HG02852 (cell line): ENCODE results near the gene HUNK.
"Not testable (repeated sequence)": the region's sequence is repeated elsewhere in the genome, so short reads cannot be mapped to it uniquely, and the experiment has no call there.

Source experiments
- ATAC-seq: cut with Tn5 transposase; IDR thresholded peaks from one replicate; pipeline ENCODE4 v1.9.1; 2021; ENCODE audit warnings: mild to moderate bottlenecking, moderate library complexity; ENCODE audit not compliant: unreplicated experiment

Gene HUNK

GRCh38 chr21:31918250-31918775 lies 45.5 kb downstream of the HUNK start:
- no peak for ATAC-seq

DNA sequence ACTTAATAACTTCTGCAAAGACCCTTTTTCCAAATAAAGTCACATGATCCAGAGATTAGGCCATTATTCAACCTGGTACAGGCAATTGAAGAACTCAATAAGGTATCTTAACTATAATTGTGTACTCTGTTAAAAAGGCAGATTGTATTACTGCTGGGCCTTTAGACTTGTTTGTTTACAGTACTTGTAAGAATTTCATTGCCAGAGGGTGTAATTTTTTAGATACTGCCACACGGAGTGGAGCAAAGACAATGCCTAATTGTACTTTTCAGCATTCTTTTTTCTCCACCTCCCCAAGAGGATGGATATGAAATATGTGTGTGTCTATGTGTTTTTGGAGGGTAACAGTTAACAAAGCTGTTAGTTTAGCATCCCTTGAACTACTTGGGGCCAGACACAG lies 47.5 kb downstream of the HUNK start:
- no peak for ATAC-seq

GRCh38 chr21:31921079-31921478 lies 48.3 kb downstream of the HUNK start:
- no peak for ATAC-seq

DNA sequence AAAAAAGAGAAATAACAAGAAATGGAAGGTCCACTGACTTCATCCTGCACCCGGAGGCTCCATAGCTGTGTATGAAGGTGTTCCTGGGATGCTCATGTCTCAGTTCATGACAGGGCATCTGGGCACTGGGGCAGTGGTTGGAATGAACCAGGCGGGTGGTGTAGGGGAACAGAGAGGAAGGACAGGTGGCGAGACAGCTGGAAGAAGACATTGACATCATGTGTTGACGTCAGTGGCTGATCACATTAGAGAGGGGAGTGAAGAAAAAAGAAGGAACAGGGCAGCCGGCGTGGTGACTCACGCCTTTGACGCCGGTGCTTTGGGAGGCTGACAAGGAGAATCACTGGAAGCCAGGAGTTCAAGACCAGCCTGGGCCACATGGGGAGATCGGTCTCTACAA lies 50.1 kb downstream of the HUNK start:
- ATAC-seq, result no peak

DNA sequence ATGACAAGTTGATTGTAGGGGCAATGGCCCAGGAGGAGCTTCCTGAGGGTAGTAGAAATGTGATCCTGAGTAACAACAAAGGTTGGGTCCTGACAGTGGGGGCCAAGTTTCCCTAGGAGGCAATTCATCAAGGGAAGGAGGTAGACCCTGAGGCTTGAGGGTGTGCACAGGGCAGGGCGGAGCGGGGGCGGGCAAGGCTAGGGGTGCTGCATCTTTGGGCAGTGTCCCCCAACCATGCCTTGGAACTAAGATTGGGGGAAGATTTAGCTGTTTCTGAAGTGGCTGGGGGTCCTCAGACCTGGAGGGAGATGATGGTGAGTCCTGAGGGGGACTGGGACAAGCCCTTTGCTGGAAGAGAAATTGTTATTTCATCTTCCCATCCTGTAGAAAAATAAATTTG lies 50.9 kb downstream of the HUNK start:
- ATAC-seq, result no peak

- ATAC-seq, result no peak
Measured at GRCh38 chr21:31924548-31924947, 51.7 kb downstream of the HUNK start.

DNA sequence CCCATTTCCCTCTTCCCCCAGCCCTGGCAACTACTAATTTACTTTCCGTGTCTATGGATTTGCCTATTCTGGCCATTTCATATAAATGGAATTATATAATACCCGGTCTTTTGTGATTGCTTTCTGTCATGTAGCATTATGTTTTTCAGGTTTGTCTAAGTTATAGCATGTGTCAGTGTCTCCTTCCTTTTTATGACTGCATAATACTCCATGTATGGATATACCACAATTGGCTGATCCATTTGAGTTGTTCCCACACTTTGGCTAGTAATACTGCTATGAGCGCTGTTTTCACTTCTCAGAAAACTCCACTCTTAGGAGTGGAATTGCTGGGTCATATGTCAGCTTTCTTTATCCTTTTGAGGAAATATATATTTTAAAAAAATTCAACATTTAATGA lies 53.7 kb downstream of the HUNK start:
- ATAC-seq, result no peak

GRCh38 chr21:31927689-31928353 lies 55.0 kb downstream of the HUNK start:
- no peak for ATAC-seq

GRCh38 chr21:31928656-31929055 lies 55.8 kb downstream of the HUNK start:
- no peak for ATAC-seq

DNA sequence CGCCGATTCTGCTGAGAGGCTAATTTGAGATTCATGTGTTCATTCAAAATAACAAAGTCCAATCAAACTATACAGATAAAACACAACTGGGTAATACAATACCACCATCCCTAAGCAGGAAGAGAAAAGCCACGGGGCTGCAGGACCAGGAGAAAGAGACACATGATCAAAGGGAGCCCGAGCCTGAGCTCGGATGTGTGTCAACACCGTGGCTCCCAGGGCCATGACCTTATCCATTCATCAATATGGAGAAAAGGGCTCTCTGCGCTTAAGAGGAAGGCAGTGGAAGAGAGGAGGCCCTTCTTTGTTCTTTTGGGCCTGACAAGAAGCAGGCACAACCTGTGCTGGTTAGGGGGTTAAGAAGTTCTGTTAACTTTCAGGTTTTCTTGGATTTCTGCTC lies 56.7 kb downstream of the HUNK start:
- no peak for ATAC-seq

DNA sequence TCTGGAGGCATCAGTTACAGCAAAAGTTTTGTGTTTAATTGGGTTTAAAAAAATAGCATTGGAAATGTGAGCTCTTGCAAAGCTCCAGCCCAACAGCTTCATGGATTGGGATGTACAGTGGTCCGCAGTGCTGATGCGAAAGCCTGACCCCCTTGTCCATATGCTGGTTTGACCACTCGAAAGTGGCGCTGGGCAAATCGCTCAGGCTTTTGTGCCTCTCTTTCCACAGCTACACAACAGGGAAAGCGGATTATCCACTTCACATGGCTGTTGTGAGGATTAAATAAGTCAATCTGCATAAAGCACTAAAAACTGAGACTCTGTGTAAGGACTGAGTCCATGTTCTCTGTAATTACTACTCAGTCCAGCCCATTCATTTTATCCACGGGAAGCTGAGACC lies 57.2 kb downstream of the HUNK start:
- ATAC-seq, result no peak

- no peak for ATAC-seq
Measured at GRCh38 chr21:31931644-31932469, 59.0 kb downstream of the HUNK start.

GRCh38 chr21:31932470-31932764 lies 59.6 kb downstream of the HUNK start:
- no peak for ATAC-seq

DNA sequence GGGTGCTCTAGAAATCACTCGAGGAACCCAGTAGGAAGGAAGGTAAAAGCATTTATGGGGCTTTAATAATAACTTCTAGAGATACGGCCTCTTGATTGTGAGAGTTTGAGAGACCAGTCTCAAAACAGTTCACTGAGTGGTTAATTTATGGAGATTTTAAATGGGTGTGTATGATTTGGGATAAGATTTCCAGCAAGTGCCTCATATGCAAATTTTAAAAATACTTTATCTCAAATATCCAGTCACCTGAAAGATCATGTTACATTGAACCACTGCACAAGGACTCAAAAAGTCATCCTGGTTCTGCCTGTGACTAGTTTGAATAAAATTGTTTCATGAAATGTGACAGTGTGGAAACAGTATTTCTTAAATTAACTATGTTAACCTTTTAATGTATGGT lies 64.5 kb downstream of the HUNK start:
- ATAC-seq, result no peak

DNA sequence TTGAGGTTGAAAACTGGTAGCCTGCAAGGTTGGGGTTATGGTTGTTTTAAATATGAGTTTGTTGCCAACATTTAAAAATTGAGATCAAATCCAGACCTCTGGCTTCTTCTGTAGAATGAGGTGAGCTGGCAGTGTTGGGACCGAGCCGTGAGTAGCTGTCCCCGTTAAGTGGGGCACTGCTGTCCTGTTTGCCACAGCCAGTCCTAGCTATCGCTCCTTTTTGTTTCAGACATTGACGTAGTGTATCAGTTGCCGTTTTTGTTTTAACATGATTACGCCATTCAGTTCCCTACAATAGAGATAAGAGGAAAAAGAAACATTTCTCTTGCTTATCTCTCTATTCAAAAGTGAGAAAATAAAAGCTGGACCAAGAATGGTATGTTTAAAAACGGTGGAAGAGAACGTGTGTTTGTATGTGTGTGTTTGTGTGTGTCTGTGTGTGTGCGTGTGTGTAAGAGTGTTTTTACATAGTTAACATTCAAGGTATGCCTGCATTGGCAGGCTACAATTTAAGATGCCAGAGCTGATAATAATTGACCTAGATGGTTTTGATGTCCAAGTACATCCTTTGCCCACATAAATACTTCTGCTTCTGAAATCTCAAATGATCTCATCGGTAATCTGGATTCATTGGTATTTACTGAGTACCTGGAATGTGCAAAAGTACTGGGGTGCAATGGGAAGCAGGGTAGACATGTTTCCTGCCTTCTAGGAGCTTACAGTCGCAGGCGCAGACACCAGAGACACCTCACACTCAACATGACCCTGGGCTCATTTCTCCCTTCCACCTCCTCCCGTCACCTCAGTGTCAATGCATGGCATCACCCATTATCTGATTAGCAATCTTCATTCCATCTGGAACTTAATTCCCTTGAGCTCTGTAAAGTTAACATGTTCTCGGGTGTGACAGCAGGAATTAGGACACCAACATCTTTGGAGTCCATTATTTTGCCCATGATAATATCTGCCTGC lies 65.8 kb downstream of the HUNK start:
- no peak for ATAC-seq

GRCh38 chr21:31941694-31942093 lies 68.9 kb downstream of the HUNK start:
- no peak for ATAC-seq

- ATAC-seq, result no peak
Measured at GRCh38 chr21:31943561-31943960, 70.7 kb downstream of the HUNK start.

DNA sequence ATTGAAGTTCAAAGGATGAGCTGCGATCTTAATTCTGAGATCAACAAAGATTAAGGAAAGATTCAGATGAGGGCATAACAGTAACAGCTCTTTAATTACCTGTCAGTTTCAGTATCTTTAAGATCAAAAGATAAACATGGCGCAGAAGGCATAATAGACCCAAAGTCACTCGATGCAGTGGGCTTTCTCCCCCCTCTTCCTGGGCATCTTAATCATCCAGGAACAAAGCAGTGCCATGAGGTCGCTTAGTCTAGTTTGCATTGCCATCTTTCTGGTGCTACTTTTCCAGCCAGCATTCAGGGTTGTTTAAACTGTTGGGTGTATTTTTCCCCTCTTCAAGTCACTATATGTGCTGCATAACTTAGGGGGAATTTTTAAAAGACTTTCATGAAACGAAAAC lies 72.3 kb downstream of the HUNK start:
- no peak for ATAC-seq

DNA sequence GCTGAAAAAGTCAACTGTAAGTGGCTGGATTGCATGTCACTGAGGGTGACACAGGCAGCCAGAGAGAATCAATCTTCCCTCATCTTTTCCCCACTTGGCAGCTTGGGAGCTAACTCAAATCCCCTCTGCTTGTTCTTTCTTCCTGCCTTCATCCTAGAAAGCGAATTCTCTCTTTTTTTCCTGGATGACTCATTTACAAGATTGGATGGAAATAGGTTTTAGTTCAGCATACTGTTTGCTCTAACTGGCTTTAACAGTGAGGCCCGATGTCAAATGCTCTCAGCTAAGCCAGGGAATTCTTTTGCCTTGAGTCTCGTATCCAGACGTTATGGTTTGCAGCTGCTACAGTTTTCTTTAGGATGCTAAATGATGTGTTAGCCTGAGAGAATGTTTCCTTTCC lies 72.7 kb downstream of the HUNK start:
- ATAC-seq, result no peak

DNA sequence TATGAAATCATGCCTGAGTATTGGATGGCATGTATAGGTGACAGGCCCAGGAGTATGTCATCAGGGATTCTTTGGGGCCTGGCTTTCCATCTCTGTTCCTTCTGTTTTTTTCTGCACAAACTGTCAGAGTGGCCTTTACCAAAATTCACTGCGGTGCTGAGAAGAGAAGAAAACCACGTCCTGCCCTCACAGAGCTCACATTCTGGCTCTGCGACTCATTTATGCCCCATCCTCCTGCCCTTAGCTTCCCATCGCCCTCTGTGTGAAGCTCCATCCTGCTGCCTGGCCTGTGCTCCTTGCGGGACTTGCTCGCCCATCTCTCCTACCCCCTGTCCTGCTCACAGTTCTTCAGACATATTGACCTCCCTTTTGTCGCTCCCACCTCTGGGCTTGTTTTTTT lies 73.4 kb downstream of the HUNK start:
- ATAC-seq, result no peak

- ATAC-seq, result not testable (repeated sequence)
Measured at GRCh38 chr21:31946876-31947550, 74.2 kb downstream of the HUNK start.
